HepG2 (cell line): Measurements from ENCODE around the gene TARS3. TPM values are rescaled to one million over a fixed set of nuclear protein-coding genes. Genes with fewer than 3 reads are reported as not detected.

ENCODE experiments used
- GABPB1 ChIP-seq: IDR thresholded peaks from 2 replicates; pipeline ENCODE4 v1.6.1; 2016; ENCODE audit warnings: mild to moderate bottlenecking, missing genetic modification reagents, moderate library complexity, missing compliant biosample characterization
- GTF3A ChIP-seq: sonication (generic); formaldehyde crosslinking; conservative IDR thresholded peaks from 2 replicates; pipeline ENCODE4 v1.4.0; 2020; ENCODE audit warnings: mild to moderate bottlenecking, missing genetic modification reagents
- HDAC2 ChIP-seq: sonication (generic); formaldehyde crosslinking; IDR thresholded peaks from 2 replicates; pipeline ENCODE4 v1.4.0; 2020; ENCODE audit warnings: missing genetic modification reagents
- HMGA1 ChIP-seq: sonication (generic); formaldehyde crosslinking; conservative IDR thresholded peaks from 2 replicates; pipeline ENCODE4 v1.4.0; 2020; ENCODE audit warnings: missing genetic modification reagents
- PHF5A ChIP-seq: IDR thresholded peaks from one replicate; pipeline ENCODE4 v1.6.1; 2018; ENCODE audit warnings: low read depth, missing genetic modification reagents; ENCODE audit not compliant: unreplicated experiment
- REPIN1 ChIP-seq: sonication (generic); formaldehyde crosslinking; IDR thresholded peaks from 2 replicates; pipeline ENCODE4 v1.8.0; 2022; ENCODE audit warnings: missing genetic modification reagents, low read depth, mild to moderate bottlenecking, borderline replicate concordance
- SOX13 ChIP-seq, 3 experiments: fragments of 450-650 bp in 1 of 3; sonication (generic) in 1 of 3; formaldehyde crosslinking in 1 of 3; IDR thresholded peaks in 2 of 3; conservative IDR thresholded peaks in 1 of 3; 2 replicates each; pipeline versions ENCODE4 v1.5.0 to v1.6.1; 2016 to 2020; ENCODE audit warnings: antibody characterized with exemption in 1 of 3, mild to moderate bottlenecking in 1 of 3, missing compliant biosample characterization in 1 of 3, missing genetic modification reagents in 1 of 3, moderate library complexity in 1 of 3
- TAF1 ChIP-seq: sonication (generic); formaldehyde crosslinking; IDR thresholded peaks from 2 replicates; pipeline ENCODE4 v1.4.0; 2020; ENCODE audit warnings: missing genetic modification reagents
- TMF1 ChIP-seq: sonication (generic); formaldehyde crosslinking; IDR thresholded peaks from 2 replicates; pipeline ENCODE4 v1.8.1; 2022; ENCODE audit warnings: low read depth, missing genetic modification reagents
- ZKSCAN1 ChIP-seq: fragments of 150-350 bp; IDR thresholded peaks from 2 replicates; pipeline ENCODE4 v1.6.1; 2014; ENCODE audit warnings: low read length
- ZNF615 ChIP-seq: sonication (generic); formaldehyde crosslinking; IDR thresholded peaks from 2 replicates; pipeline ENCODE4 v1.5.0; 2020; ENCODE audit warnings: mild to moderate bottlenecking, missing genetic modification reagents, borderline replicate concordance
- ZNF616 ChIP-seq: sonication (generic); formaldehyde crosslinking; IDR thresholded peaks from 2 replicates; pipeline ENCODE4 v1.5.0; 2020; ENCODE audit warnings: low read depth, mild to moderate bottlenecking, missing genetic modification reagents
- ZNF652 ChIP-seq: IDR thresholded peaks from 2 replicates; pipeline ENCODE4 v1.6.1; 2016; ENCODE audit warnings: low read depth, borderline replicate concordance
- ZNF761 ChIP-seq: sonication (generic); formaldehyde crosslinking; conservative IDR thresholded peaks from 2 replicates; pipeline ENCODE4 v1.4.0; 2020; ENCODE audit warnings: mild to moderate bottlenecking, missing genetic modification reagents
- ZNF83 ChIP-seq: sonication (generic); formaldehyde crosslinking; IDR thresholded peaks from 2 replicates; pipeline ENCODE4 v1.4.0; 2020; ENCODE audit warnings: missing genetic modification reagents, mild to moderate bottlenecking, borderline replicate concordance
- ZSCAN12 ChIP-seq: sonication (generic); formaldehyde crosslinking; IDR thresholded peaks from 2 replicates; pipeline ENCODE4 v1.9.0; 2021; ENCODE audit warnings: mild to moderate bottlenecking, missing genetic modification reagents
- polyA plus RNA-seq, 8 experiments: library from polyadenylated mRNA; depleted of rRNA in 3 of 8; stranded (reverse) in 7 of 8; unstranded in 1 of 8; fragments of >200 nt; fragmentation: Illumina TruSeq in 4 of 8; extraction: Trizol in 4 of 8; gene quantifications; 2 replicates each; pipeline versions ENCODE4 v1.2.1 to v1.2.3, GENCODE V29; 2011 to 2016; ENCODE audit warnings: low read depth in 4 of 8, missing spikeins in 1 of 8, mixed read lengths in 1 of 8; ENCODE audit not compliant: insufficient read depth in 1 of 8
- total RNA-seq, 5 experiments: library from RNA; depleted of rRNA; stranded (reverse); fragments of >200 nt; fragmentation: Illumina TruSeq; extraction: Trizol; gene quantifications; 2 replicates each; pipeline ENCODE4 v1.2.3, GENCODE V29; 2016; ENCODE audit warnings: low read depth in 1 of 5
- TF ChIP-seq, protein P1 (sequence below): IDR thresholded peaks from 2 replicates; pipeline ENCODE4 v1.6.1; 2016; ENCODE audit warnings: low read depth, missing genetic modification reagents, missing compliant biosample characterization
- TF ChIP-seq, protein P2 (sequence below): sonication (generic); formaldehyde crosslinking; IDR thresholded peaks from 2 replicates; pipeline ENCODE4 v1.4.0; 2020; ENCODE audit warnings: missing genetic modification reagents
- TF ChIP-seq, protein P3 (sequence below): IDR thresholded peaks from 2 replicates; pipeline ENCODE4 v1.6.1; 2016; ENCODE audit warnings: mild to moderate bottlenecking, missing biosample characterization, missing genetic modification reagents
- TF ChIP-seq, protein P4 (sequence below): sonication (generic); formaldehyde crosslinking; conservative IDR thresholded peaks from 2 replicates; pipeline ENCODE4 v1.8.1; 2023; ENCODE audit warnings: missing genetic modification reagents

The TARS3 gene
- total and polyA plus RNA-seq, 2 of the 13 experiments (the other 11 are each of a cell fraction or from before 2014, with no cell fraction given): 4.1 to 11.7 TPM

DNA sequence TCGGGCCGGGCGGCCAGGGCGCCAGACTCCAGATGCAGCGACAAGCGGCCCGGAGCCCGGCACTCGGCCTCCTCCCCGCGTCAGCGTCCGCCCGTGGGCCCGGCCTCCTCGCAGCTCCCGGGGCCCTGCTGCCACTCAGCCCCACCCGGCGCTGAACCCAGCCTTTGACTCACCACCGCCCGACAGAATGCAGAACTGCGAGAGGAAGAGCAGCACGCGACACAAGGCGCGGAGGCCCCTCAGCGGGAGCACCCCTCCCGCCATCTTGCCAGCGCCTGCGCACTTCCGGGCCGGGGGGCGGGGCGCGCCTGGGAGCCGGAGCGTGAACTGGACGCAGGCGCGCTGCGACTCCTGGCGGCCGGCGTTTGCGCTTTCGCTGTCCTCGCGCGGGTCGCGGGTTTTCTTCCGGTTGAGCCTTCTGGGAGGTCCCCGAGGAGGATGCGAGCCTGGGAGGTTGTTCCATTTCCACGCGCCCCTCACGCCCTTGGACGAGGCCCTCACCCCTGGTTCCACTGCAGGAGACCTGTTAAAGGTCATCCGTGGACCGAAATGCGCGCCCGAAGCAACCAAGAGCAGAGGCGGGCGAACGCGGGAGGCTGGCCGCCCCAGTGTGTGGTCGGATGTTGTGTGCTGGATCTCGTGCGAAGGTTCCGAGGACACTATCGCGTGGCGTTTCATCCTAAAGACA lies 72.0 kb downstream of the TARS3 start, which contains the start of gene TM2D3 (continued):
- TF ChIP-seq, protein P1, sequence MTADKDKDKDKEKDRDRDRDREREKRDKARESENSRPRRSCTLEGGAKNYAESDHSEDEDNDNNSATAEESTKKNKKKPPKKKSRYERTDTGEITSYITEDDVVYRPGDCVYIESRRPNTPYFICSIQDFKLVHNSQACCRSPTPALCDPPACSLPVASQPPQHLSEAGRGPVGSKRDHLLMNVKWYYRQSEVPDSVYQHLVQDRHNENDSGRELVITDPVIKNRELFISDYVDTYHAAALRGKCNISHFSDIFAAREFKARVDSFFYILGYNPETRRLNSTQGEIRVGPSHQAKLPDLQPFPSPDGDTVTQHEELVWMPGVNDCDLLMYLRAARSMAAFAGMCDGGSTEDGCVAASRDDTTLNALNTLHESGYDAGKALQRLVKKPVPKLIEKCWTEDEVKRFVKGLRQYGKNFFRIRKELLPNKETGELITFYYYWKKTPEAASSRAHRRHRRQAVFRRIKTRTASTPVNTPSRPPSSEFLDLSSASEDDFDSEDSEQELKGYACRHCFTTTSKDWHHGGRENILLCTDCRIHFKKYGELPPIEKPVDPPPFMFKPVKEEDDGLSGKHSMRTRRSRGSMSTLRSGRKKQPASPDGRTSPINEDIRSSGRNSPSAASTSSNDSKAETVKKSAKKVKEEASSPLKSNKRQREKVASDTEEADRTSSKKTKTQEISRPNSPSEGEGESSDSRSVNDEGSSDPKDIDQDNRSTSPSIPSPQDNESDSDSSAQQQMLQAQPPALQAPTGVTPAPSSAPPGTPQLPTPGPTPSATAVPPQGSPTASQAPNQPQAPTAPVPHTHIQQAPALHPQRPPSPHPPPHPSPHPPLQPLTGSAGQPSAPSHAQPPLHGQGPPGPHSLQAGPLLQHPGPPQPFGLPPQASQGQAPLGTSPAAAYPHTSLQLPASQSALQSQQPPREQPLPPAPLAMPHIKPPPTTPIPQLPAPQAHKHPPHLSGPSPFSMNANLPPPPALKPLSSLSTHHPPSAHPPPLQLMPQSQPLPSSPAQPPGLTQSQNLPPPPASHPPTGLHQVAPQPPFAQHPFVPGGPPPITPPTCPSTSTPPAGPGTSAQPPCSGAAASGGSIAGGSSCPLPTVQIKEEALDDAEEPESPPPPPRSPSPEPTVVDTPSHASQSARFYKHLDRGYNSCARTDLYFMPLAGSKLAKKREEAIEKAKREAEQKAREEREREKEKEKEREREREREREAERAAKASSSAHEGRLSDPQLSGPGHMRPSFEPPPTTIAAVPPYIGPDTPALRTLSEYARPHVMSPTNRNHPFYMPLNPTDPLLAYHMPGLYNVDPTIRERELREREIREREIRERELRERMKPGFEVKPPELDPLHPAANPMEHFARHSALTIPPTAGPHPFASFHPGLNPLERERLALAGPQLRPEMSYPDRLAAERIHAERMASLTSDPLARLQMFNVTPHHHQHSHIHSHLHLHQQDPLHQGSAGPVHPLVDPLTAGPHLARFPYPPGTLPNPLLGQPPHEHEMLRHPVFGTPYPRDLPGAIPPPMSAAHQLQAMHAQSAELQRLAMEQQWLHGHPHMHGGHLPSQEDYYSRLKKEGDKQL (CRISPR knock-in tag): peak; percentile 18; the same call in 1 of the 2 replicates
- TF ChIP-seq ZSCAN12 (CRISPR knock-in tag) (peak; percentile 60; the same call in 1 of the 2 replicates), HMGA1 (CRISPR knock-in tag) (no peak), ZNF761 (CRISPR knock-in tag) (no peak; the same call in none of the 2 replicates), ZNF83 (no peak), GABPB1 (CRISPR knock-in tag) (peak; percentile 97), ZNF652 (CRISPR knock-in tag) (no peak), SOX13 (IDR thresholded peaks at IDR 0.05) (no peak), SOX13 (CRISPR knock-in tag; conservative IDR thresholded peaks at IDR 0.05 in 1 of 2, IDR thresholded peaks at IDR 0.05 in 1 of 2) (peak in 1 of 2 experiments; percentile 29; a peak in 2 of 4 replicates), HDAC2 (CRISPR knock-in tag) (peak; percentile 53), TMF1 (peak; percentile 67), ZNF615 (CRISPR knock-in tag) (no peak), TAF1 (CRISPR knock-in tag) (peak; percentile 96), PHF5A (CRISPR knock-in tag) (peak; percentile 37), REPIN1 (CRISPR knock-in tag) (peak; percentile 82), ZKSCAN1 (no peak), ZNF616 (CRISPR knock-in tag) (no peak), GTF3A (CRISPR knock-in tag) (peak; percentile 17; the same call in 1 of the 2 replicates)
- TF ChIP-seq, protein P2, sequence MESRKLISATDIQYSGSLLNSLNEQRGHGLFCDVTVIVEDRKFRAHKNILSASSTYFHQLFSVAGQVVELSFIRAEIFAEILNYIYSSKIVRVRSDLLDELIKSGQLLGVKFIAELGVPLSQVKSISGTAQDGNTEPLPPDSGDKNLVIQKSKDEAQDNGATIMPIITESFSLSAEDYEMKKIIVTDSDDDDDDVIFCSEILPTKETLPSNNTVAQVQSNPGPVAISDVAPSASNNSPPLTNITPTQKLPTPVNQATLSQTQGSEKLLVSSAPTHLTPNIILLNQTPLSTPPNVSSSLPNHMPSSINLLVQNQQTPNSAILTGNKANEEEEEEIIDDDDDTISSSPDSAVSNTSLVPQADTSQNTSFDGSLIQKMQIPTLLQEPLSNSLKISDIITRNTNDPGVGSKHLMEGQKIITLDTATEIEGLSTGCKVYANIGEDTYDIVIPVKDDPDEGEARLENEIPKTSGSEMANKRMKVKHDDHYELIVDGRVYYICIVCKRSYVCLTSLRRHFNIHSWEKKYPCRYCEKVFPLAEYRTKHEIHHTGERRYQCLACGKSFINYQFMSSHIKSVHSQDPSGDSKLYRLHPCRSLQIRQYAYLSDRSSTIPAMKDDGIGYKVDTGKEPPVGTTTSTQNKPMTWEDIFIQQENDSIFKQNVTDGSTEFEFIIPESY (CRISPR knock-in tag): 0 out of 2 replicates have a peak, but pooled peaks have one; percentile 46
- TF ChIP-seq, protein P3, sequence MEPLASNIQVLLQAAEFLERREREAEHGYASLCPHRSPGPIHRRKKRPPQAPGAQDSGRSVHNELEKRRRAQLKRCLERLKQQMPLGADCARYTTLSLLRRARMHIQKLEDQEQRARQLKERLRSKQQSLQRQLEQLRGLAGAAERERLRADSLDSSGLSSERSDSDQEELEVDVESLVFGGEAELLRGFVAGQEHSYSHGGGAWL: 0 out of 2 replicates have a peak, but pooled peaks have one; percentile 61
- TF ChIP-seq, protein P4, sequence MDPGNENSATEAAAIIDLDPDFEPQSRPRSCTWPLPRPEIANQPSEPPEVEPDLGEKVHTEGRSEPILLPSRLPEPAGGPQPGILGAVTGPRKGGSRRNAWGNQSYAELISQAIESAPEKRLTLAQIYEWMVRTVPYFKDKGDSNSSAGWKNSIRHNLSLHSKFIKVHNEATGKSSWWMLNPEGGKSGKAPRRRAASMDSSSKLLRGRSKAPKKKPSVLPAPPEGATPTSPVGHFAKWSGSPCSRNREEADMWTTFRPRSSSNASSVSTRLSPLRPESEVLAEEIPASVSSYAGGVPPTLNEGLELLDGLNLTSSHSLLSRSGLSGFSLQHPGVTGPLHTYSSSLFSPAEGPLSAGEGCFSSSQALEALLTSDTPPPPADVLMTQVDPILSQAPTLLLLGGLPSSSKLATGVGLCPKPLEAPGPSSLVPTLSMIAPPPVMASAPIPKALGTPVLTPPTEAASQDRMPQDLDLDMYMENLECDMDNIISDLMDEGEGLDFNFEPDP: no peak
